GM21447 (cell line): ENCODE measurements around the gene AFF2.

Source experiments
- ATAC-seq: cut with Tn5 transposase; IDR thresholded peaks from one replicate; pipeline ENCODE4 v1.9.1; 2021; ENCODE audit not compliant: unreplicated experiment

The AFF2 gene

GRCh38 chrX:148580016-148580415, 79.6 kb downstream of the AFF2 start:
- ATAC-seq: no peak

- ATAC-seq: no peak
Measured at GRCh38 chrX:148582353-148582752, 81.9 kb downstream of the AFF2 start.

- no peak for ATAC-seq
Measured at GRCh38 chrX:148588649-148589310, 88.4 kb downstream of the AFF2 start.

GRCh38 chrX:148592595-148592994, 92.2 kb downstream of the AFF2 start:
- no peak for ATAC-seq

- ATAC-seq: no peak
Measured at GRCh38 chrX:148593146-148593545, 92.7 kb downstream of the AFF2 start.

DNA sequence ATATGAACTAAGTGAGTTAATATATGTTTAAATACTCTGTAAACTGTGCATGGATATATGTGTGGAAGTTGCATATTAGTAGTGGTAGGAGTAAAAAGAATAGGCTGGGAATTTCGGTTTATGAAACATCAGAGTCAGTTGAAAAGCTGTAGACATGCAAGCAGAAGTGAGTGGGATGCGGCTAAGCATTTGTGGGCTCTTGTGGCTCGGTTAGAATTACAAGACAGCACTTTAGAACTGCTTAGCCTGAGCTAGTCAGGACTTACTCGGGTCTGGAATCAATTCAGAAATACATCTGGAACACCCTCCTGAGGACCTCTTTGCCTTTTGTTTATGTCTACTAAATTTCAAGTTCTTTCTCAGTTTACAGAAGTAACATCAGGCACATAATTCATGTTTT, 93.6 kb downstream of the AFF2 start:
- ATAC-seq: no peak

DNA sequence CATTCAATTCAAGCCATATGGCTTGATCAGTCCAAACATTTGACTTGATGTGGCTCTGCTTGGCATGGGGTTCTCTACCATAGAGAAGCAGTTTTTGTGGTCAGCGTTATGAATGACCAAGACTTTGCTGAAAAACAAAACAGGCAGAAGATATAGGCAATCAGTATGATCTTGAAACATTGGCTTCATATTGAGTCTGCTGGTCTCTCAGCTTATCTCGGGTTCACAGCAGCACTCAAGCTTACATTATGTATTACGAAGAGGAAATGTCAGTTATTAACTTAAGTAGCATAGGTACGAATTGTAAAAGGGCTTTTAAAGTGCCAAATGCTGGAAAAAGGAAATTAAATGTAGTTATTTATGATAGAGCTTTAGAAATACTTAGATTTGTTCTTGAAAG, 99.0 kb downstream of the AFF2 start:
- ATAC-seq: no peak

DNA sequence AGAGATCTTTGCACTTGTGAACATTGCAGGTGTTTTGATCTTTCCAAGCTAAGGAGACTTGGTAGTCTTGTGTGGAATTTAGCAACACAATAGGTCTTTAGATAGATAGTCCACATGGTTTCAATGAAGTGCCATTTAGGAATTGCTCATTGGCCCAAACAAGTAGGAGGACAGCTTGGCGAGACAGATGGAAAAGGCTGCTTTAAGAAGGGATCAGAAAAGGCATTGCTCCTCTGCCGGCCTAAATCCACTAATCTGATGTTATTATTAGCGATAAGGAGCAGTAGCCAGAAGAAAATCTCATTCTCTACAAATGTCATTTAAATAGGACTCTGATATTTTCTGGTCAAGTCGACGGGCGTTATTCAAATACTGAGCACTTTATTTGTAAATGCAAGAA, 99.7 kb downstream of the AFF2 start:
- no peak for ATAC-seq

GRCh38 chrX:148600581-148600980, 100.2 kb downstream of the AFF2 start:
- no peak for ATAC-seq

DNA sequence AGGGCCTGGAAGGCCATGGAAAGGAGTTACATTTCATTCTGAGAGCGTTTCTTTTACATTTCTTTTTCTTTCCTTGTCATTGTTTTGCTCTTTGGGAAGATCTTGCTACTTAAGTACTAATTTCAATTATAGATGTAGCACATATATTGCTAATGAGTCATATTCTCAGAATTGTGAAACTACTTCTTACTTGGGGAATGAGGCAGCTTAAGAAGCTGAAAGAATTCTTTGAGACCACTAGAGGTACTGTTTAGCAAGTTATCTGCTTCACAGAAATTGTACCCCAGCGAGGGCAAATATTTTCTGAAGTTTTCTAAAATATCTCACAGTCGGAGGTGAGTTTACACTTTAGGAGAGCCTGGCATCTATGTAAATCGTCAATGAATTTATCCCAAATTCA, 100.6 kb downstream of the AFF2 start:
- ATAC-seq: no peak

- ATAC-seq: peak; percentile 73
Measured at GRCh38 chrX:148609515-148610327, 109.3 kb downstream of the AFF2 start.

DNA sequence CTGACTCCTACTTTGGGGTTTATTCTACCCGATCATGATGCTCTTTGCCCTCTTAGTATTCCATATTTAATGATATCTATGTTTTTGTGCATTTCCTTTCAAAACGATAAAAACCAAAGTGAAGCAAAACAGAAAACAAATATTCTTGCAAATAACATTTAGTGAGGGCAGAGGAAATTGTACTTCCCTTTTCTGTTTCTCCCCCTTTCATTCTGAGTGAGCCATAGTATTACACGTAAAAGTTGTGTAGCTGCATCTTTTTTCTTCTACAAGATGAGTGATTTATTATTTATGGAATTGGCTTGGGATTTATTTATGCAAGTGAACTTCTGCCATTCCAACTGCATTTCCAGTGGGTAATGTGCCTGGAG, 109.9 kb downstream of the AFF2 start:
- peak; percentile 70 for ATAC-seq

GRCh38 chrX:148611993-148612392, 111.6 kb downstream of the AFF2 start:
- ATAC-seq: no peak

GRCh38 chrX:148612431-148612830, 112.0 kb downstream of the AFF2 start:
- ATAC-seq: no peak

DNA sequence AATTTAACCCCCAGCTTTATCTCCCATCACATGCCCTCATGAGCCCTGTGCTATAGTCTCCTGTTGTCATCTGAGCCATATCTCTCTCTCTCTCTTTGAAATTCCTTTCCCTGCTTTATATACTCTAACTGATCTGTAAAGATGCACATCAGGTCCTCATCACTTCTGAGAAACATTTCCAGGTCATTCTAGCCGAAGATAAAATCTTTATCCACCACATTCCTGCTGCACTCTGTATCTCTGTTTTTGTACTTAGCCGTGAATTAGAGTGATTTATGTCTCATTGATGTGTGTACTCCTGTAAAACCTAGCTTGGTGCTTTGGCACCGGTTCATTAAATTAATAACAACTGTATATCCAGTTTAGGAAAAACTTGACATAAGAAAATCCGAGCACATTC, 113.2 kb downstream of the AFF2 start:
- no peak for ATAC-seq

GRCh38 chrX:148615491-148615890, 115.1 kb downstream of the AFF2 start:
- no peak for ATAC-seq

- no peak for ATAC-seq
Measured at GRCh38 chrX:148618470-148619445, 118.3 kb downstream of the AFF2 start.

GRCh38 chrX:148620023-148620422, 119.6 kb downstream of the AFF2 start:
- no peak for ATAC-seq

GRCh38 chrX:148624951-148625474, 124.6 kb downstream of the AFF2 start:
- no peak for ATAC-seq

DNA sequence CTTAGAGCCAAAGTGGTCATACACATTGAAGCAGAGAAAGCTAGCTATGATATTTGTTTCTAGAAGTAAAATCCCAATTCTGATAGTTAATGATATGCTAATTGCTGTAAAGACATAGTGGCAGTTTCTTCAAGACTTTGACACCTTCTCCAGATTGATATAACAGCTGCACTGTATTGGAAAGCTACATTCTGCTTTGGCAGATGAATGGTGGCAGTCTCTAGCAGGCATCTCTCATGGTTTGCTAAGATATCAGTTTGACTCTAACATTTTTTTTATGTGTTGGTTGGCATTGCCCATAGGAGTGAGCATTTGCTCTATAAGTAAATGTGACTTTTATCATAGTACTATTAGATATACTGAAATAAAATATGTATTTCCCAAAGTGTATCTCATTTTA, 128.2 kb downstream of the AFF2 start:
- no peak for ATAC-seq

GRCh38 chrX:148629434-148629833, 129.0 kb downstream of the AFF2 start:
- no peak for ATAC-seq
